HTERT RPE-1 (cell line): ENCODE data around the gene CIC.
"Not testable (repeated sequence)": the region's sequence is repeated elsewhere in the genome, so short reads cannot be mapped to it uniquely, and the experiment has no call there.

Experiments
- in situ Hi-C: fragments of 300-500 bp; cut with MboI; formaldehyde crosslinking; loops from 4 replicates; pipeline ENCODE4 v1.14.3; 2020; ENCODE audit warnings: low sequenced_read_pairs

CIC gene

GRCh38 chr19:42327381-42327780 is 58.3 kb downstream of the CIC start:
- in situ Hi-C loops, result no loop called here

GRCh38 chr19:42328106-42328505 is 59.1 kb downstream of the CIC start:
- in situ Hi-C loops, result no loop called here

- in situ Hi-C loops, result no loop called here
These were observed 59.8 kb downstream of the CIC start for GRCh38 chr19:42328854-42329253.

GRCh38 chr19:42330241-42330711 is 61.2 kb downstream of the CIC start:
- in situ Hi-C loops, result no loop called here

- in situ Hi-C loops, result not testable (repeated sequence)
These were observed 62.3 kb downstream of the CIC start for GRCh38 chr19:42331333-42331732.

GRCh38 chr19:42332059-42332458 is 63.0 kb downstream of the CIC start:
- in situ Hi-C loops, result no loop called here

- in situ Hi-C loops, result no loop called here
These were observed 64.0 kb downstream of the CIC start for GRCh38 chr19:42333018-42333417.

GRCh38 chr19:42333975-42334696 is 65.1 kb downstream of the CIC start:
- in situ Hi-C loops, result no loop called here

- in situ Hi-C loops, result no loop called here
These were observed 65.8 kb downstream of the CIC start for GRCh38 chr19:42334697-42335373.

- in situ Hi-C loops, result no loop called here
These were observed 66.4 kb downstream of the CIC start for GRCh38 chr19:42335374-42335936.

GRCh38 chr19:42335971-42336370 is 66.9 kb downstream of the CIC start:
- in situ Hi-C loops, result no loop called here

GRCh38 chr19:42339126-42339860 is 70.2 kb downstream of the CIC start:
- in situ Hi-C loops, result not testable (repeated sequence)

- in situ Hi-C loops, result not testable (repeated sequence)
These were observed 70.9 kb downstream of the CIC start for GRCh38 chr19:42339922-42340321.

GRCh38 chr19:42343344-42344110 is 74.5 kb downstream of the CIC start:
- in situ Hi-C loops, result no loop called here

- in situ Hi-C loops, result no loop called here
These were observed 75.4 kb downstream of the CIC start for GRCh38 chr19:42344336-42344893.
